Dermis blood vessel endothelial cell (primary cell): Measurements from ENCODE around the gene DGKG. TPM values are rescaled to one million over a fixed set of nuclear protein-coding genes. Genes with fewer than 3 reads are reported as not detected.

ENCODE experiments used
- DNase-seq: peaks from one replicate; pipeline ENCODE4 v3.0.0; 2010
- total RNA-seq: library from RNA; depleted of rRNA; stranded (reverse); fragments of >200 nt; gene quantifications from 2 replicates; pipeline ENCODE4 v1.2.3, GENCODE V29; 2014

DGKG gene
- total RNA-seq: under 0.01 and 0.42 TPM in 2 replicates

DNA sequence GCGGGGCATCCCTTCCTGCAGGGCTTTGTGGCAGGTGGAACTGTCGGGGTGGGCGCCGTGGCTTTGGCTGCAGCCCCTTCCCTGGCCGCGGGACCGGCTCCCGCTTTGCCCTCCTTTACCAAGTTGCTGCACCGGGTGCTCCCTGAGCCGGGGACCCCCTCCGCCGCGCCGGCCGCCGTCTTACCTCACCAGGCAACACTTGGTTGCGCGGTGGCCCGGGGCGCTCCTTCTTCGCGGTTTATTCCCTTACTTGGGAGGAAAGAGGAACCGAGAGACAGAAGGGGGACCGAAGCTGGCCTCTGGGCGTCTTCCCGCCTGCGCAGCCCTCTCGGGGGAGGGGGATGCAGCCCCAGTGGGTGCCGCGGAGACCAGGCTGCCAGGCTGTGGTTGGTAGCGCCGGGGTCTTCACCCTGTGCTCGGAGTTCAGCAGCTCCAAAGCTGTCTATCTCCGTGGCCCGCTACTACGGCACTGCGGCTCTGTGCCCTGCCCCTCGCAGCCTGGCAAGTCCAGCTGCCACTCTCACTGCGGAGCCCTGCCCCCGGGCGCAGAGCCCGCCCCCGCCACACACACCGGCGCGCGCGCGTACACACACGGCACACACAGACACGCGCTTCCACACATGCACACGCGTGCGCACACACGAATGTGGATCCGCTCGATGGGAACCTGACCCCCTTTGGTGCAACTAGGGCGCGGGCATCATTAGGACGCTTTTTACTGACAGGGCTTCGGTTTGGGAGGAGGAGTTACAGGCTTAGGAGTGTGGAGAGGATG lies at the start of gene DGKG:
DGKG (minus strand) TSS at position 473 of the 775 bp plus-strand sequence. CDS start 41,775 bp downstream, outside the sequence.
- DNase-seq: peak; percentile 7

DNA sequence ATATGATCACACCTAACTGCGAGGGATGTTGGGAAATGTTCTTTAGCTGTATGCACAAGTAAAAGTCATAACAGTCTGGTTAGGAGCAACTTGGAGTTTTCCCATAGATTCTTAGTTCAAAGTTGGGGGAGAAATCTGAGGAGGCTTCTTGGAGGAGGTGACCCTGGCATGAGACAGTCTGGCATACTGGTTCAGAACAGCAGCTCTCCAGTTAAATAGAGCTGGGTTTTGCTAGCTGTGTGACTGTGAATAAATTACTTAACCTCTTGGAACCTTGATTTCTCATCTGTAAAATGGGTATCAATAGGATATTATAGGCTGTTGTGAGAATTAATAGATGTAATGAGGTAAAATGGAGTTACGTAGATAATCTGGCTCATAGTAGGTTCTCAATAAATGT lies 49.1 kb upstream of the DGKG start:
- DNase-seq: no peak

DNA sequence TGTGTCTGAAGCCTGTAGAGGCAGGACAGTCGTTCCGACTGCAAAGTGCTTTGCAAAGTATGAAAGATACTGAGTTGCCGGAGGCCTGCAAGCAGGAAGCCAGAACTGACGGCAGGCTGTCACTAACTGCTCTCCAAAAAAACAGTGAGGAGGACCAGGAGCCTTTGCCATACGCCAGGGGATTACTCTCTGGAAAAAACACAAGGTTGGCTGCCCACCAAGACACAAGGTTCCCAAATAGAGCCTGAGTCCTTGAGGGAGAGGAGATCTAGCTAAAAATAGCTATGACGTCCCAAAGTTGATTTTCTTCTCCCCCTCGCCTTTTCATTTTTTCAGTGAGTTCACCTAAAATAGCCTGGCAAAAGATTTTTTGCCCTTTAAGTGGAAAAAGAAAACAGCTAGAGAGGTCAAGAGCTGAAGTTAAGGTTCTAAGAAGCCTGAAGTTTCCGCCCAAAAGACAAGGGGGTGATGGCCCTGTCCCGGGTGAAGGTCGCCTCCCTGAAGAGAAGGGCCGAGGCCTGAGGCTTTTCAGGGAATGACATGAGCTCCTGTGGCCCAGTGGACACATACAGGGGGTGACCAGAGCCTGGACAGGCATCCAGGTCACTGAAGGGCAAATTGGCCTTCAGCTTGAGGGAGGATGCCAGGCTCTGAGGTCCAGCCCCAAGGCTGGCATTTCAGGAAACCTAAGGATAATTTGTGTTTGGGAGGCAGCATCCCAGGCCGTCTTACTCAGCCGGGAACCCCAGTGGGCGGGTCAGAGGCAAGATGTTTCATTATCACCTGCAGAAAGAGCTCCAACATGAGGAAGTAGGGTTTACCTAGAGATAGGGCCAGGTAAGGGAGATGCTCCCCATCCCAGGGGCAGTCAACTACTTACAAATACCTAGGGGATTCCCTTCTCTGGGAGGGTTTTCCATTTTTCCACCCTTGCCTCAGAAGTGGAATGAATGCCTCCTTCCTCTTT lies 44.9 kb upstream of the DGKG start:
- DNase-seq: no peak

DNA sequence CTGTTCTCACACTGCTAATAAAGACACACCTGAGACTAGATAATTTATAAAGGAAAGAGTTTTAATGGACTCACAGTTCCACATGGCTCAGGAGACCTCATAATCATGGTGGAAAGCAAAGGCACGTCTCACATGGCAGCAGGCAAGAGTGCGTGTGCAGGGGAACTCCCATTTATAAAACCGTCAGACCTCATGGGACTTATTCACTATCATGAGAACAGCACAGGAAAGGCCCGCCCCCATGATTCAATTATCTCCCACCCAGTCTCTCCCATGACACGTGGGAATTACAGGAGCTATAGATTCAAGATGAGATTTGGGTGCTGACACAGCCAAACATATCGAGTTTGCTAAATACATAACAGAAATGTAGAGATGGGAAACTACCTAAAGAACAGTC lies 39.5 kb upstream of the DGKG start:
- no peak for DNase-seq

DNA sequence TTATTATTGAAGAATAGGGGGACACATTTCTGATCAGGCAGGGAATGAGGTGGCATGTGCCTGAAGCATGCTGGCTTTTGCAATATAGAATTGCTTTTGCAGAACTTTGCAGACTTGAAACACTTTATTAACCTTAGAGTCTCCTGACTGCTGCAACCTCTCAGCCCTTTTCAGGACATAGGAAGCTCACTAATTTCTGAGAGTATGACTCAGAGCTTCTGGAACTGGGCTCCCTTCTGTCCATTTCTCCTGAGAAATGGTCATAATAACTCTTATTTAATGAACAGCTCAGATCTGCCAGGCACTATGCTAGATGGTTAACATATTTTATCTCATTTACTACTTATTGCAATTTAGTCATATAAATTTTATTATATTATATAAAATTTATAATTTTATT lies 38.6 kb upstream of the DGKG start:
- no peak for DNase-seq

DNA sequence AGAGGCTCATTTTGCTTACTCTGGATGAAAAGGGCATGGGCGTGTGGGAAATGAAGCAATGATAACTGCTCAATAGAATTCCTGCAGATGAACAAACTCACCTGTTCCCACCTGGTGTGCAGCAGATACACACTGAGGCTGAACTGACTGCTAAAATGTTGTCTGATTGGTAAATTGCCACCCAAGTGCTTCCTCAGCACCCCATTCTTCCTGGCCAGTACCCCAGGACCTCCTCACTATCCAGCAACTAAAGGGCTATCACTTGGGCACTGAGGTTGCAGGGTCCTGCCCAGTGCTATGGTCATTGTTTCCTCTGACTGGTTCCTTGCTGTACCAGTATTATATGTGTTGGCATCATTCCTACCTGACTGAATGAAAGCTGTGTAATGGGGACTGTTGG lies 38.0 kb upstream of the DGKG start:
- no peak for DNase-seq

- DNase-seq: no peak
These were observed 32.7 kb upstream of the DGKG start for GRCh38 chr3:186394566-186395217.

GRCh38 chr3:186386883-186387560 lies 25.0 kb upstream of the DGKG start:
- no peak for DNase-seq

DNA sequence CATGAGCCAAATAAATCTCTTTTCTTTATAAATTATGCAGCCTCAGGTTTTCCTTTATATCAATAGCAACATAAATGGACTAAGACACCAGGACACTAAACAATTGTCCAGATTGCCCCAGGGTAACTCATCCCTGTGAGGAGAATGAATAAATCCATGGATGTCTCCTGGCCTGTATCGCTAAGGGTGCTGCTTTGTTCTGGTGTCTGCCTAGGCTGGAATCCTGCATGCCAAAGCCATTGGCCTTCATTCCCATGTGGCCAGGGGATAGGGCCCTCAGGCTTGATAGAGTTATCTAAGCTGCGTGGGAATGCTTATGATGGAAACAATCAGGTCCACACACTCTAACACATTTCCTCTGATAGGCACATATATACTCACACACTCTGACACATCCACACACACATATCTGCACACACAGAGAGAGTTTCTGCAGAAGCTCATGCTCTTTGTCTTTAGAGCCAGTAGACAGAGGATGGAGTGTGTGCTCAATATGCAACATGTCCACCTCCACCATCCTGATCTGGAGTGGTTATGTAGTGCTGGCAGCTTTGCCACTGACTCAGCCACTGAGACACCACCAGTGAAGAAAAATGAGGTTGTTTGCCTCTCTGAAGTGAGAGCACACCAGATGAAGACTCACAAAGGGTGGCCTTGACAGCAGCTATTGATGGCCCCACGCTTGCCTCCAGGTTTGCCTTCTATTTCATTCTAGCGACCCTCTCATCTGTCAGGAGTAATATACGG lies 24.0 kb upstream of the DGKG start:
- no peak for DNase-seq

DNA sequence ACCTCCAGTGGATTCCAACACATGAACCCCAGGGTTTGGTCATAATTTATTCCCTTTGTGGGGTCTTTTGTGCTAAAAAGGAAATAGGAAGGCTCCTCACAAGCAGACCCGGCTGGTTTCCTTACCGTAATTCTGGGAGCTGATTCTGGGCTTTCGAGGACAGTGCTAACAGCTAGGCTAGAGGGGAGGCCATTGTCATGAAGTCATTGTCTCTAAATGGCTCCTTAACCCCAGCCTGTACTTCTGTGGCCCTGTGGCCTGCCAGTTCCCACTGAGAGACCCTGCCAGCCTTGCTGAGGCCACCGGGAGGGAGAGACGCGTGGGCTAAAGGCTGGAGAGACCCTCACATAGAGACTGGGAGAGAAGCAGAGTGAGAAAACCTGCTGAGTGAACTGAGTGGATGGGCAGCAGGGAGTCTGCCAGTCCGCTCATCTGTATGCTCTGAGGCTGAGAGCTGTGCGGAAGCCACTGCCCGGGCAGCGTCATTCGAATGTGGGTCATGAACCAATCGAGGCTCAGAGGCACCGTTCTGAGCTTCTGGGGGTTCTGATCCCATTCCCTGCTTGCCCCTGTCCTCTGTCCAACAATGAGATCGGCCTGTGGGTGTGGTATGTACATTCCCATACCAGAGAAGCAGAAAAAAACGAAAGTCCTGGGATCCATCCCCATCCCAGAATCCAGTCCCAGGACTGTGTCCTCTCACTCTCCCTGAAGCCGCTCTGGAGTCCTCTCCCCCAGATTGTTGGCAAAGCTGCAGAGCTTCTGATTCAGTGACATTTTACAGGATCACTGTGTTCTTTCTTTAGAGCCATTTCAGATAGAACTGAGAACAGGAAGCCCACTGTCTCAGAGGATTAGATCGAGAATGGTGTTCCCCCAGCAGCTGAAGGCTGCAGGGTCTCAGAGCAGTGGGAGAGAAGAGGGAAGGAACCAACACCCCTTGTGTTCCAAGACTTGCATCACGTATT lies 21.3 kb upstream of the DGKG start:
- no peak for DNase-seq

DNA sequence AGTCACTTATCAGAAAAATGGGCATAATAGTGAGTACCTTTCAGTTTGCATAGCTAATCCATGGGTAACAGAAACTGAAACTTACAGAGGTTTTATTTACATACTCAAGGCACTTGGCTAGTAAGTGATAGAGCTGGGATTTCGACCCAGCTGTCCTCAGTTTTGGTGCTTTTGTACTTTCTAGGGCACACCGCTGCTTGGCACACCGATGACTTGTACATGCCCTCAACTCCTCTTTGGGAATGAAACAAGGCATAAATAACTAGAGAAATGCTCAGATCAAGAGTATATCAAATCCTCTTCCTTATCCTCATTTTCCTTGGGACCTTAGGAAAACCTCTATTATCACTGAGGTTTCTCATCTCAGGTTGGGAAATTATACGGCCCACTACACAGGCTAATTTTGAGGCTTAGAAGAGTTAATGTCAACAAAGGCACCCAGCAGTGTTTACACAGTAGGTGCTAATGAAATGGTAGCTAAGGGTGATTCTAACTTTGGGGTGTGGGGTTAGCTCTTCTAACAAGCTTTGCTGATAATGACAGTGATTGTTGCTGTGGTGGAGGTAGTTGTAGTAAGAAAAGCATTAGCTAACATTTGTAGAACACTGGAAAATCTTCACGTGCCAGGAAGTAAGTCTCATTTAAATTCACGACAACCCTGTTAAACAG lies 20.3 kb upstream of the DGKG start:
- no peak for DNase-seq

DNA sequence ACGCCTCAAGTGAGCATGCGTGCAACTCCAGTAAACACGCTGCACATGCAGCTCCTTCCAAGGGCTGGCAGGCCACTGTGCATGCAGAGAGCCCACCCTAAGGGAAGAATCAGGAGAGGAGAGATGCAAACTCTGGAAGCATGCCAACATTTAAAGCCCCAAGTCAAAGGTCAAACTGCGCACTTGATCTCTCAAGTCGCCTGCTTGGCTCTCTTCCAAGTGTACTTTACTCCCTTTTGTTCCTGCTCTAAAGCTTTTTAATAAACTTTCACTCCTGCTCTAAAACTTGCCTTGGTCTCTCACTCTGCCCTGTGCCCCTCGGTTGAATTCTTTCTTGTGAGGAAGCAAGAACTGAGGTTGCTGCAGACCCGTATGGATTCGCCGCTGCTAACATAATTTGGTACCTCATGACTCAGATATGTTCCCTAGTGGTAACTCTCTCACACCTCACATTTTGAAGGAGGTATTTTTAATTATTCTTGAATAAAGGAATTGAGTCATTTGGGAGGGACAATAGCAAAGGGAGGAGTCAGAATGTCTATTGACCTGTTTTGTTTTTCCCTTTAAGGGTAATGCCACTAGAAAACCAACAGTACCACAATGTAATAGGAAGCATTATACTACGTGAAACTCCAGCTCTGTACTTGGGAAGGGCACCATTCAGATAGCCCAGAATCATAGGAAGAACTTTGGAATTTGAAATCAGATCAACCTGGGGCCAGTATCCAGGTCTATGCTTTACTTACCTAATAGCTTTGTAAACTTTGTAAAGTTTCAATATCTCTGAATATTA lies 19.6 kb upstream of the DGKG start:
- no peak for DNase-seq

DNA sequence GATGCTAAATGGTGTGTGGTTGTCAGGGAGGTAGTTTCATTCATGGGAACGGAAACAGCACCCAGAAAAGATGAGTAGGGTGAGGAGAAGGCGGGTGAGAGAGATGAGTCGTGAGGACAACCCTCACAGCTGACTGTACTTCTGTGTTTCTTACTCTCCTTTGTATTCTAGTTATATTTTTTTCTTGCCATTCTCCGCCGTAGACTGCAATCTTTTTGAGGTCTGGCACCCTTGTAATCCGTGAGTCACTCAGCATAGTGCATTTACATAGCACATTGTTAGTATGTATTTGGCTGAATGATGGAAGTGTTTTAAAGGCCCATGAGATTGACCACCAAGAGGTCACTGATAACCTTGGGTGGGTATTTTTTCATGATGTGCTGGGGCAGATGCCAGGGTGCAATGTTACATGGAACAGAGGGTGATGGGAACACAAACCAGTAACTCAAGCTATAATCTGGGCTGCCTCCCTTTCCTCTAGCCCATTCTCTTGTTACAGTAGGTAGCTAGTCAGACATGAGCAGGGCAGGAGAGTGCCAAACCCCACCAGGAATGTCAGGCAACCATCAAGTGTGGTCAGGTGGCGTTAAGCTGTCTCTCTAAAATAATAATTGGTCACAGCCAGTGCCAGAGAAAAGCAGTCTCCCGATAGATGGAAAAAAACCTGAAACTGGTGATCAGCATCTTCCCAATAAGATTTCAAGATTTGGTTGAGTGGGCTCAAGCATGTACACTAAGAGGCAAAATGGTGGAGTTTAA lies 18.8 kb upstream of the DGKG start:
- DNase-seq: no peak

DNA sequence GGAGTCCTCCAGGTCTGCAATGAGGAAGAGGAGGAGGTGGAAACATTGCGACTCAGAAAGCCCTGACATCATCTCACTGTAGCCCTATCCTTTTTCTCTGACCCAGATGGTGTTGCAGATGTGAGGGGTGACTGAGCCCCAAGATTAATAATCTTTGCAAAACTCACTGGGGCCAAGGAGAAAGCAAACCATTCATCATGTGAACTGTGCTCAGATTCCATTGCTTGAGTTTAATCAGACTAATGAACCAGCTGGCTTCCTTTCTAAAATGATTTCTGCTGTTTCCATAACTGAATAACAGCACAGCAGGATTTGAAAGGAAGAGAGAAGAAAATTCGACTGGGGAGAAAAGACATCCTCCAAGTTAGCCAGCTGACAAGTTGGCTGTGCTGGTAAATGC lies 13.4 kb upstream of the DGKG start:
- no peak for DNase-seq

GRCh38 chr3:186374376-186374775 lies 12.3 kb upstream of the DGKG start:
- DNase-seq: no peak

DNA sequence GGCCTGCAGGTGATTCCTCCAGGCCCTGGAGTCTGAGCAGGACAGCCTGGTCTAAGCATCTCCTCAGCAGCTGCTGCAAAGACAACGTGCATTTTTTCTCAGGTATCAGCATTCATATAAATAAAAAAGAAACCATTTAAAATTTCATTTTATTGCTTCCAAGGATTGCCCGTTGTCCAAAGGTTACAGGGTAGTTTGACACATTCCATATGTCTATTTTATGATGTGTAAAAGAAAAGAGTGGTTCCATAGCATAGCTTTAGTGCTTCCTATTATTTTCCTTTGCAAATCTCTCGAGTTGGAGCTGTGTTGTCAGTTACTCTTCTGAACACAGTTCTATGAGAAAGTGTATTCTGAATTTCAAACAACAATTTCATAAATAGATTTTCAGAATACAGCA lies 7.2 kb upstream of the DGKG start:
- DNase-seq: no peak

DNA sequence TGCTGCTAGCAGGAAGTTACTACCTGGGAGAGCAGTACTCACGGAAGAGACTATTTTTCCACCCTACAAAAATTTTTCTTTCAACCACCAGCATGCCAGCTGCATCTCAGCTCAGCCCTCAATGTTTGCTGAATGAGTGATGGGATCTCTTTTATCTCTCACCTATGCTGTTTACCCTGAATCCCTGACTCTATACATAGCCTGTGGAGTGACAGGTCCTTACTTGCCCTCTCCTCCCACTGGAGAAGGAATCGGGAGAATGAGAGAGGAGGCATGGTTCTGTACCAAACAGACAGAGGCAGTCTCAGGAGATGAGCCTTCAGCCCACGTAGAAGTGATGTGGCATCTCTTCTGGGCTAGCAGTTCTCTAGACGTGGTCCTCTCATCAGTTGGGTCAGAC lies 6.7 kb upstream of the DGKG start:
- DNase-seq: no peak

- no peak for DNase-seq
These were observed 6.1 kb upstream of the DGKG start for GRCh38 chr3:186368176-186368575.
